ENCODE results near the gene NAA25.
A peak's percentile ranks its signal among the peaks of the same experiment; 100 is the strongest.
"Not testable (repeated sequence)": the region's sequence is repeated elsewhere in the genome, so short reads cannot be mapped to it uniquely, and the experiment has no call there.

The NAA25 gene

DNA sequence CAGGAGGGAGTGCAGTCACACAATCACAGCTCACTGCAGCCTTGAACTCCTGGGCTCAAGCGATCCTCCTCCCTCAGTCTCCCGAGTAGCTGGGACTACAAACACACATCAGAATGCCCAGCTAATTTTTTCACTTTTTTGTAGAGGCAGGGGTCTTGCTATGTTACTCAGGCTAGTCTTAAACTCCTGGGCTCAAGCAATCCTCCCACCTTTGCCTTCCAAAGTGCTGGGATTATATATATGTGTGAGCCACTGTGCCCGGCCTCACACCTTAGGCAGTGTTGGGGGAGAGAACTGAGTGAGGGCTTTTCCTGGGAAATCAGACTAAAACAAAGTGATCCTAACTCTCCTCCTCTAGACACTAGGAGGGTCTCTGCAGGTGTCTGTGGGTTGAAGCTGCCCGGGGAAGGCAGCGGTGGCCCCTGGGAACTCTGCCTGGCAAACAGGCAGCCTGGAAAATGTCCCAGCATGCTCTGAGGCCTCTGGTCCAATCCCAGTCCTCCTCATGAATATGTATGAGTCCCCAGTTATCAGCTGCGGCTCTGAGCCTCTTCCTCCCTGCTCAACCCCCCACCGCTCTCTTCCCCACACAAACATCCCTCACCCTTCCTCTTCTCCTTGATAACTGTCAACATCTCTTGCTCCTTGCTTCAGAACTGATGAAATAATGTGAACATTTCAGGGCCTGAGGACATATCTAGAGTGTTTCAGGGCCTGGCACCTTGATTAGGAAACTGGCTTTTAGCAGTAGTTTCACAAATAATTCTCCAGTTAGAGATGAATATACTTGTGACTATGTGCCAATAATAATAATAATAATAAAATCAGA is 7.9 kb upstream of the NAA25 start:
- peak; percentile 40 for DNase-seq

DNA sequence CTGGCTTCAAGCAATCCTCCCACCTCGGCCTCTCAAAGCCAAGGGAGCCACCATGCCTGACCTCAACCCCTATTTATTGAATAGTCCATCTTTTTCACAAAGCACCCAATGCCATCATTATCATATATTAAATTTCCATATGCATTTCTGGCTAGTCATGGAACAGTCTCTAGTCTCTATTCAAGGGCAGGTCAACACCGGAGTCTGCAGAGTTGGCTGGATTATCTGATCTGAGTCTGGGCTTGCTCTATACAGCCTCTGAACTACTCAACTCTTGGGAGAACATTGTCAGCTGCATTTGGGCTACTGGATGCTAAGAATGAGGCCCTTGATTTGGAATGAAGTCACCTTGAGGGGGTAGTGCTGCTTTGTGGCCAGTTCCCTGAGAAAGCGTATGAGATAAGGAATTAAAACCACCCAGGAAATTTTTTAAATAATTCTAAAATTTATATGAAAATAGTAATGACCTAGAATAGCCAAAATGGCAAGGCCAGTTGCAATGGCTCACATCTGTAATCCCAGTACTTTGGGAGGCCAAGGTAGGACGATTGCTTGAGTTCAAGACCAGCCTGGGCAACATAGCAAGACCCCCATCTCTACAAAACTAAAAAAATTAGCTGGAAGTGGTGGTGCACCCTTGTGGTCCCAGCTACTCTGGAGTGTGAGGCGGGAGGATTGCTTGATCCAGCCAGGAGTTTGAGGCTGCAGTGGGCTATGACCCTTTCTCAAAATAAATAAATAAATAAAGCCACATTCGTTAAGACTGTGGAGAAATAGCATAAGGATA is 6.9 kb upstream of the NAA25 start:
- no peak for DNase-seq

DNA sequence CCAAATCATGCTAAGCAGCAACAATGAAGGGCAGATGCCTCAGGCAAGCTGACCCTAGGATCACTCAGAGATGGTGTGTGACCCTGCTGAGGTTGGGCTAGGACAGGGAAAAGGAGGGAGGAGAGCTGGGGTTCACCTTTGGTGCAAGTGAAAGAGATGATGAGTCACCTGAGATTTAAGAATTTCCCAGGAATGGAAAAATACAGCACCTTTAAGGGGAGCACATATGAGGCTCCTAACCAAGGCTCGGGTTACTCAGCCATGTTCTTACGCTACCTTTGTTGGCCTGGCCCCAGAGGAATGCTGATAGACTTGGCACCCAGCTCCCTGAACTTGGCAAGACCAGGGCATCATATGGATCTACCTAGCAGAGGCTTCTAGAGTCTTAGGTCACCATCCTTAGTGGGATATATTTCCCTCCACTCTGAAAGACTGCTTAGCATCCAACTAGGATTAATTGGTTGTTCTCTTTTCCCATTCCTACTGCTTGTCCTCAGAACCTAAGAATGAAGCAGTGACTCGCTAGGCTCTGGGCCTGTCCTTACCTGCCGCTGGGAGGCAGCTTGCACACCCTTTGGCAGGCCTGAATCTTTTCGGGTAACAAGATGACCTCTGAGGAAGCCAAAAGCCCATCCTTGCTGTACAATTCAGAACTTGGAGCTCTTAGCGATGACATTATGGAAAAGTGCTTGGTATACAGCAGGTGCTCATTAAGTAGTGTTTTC is 4.0 kb upstream of the NAA25 start:
- no peak for DNase-seq

DNA sequence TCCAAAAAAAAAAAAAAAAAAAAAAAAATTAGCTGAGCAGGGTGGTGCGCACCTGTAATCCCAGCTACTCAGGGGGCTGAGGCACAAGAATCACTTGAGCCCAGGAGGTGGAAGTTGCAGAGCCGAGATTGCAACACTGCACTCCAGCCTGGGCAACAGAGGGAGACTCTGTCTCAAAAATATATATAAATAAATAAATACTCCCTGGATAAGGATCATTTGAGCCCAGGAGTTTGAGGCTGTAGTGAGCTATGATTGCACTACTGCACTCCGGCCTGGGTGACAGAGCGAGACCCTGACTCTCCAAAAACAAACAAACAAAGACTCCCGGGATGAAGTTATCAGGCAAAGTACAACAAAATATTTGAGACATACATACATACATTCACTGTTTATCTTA is 3.3 kb upstream of the NAA25 start:
- DNase-seq, result no peak

DNA sequence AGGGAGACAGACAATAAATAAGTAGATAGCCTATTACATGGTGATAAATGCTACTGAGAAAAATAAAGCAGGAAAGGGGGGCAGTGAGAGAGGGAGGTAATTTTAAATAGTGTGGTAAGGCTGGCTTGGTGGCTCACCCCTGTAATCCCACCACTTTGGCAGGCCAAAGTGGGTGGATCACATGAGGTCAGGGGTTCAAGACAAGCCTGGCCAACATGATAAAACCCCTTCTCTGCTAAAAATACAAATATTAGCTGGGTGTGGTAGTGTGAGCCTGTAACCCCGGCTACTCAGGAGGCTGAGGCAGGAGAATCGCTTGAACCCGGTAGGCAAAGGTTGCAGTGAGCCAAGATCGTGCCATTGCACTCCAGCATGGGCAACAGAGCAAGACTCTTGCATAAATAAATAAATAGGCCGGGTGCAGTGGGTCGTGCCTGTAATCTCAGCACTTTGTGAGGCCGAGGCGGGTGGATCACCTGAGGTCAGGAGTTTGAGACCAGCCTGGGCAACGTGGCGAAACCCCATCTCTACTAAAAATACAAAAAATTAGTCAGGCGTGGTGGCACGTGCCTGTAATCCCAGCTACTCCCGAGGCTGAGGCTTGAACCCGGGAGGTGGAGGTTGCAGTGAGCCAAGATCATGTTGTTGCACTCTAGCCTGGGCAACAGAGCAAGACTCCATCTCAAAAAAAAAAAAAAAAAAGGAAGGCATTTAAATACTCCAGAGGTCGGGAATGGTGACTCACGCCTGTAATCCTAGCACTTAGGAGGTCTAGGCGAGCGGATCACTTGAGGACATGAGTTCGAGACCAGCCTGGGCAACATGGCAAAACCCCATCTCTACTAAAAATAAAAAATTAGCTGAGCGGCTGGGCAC is 2.4 kb upstream of the NAA25 start:
- not testable (repeated sequence) for DNase-seq

DNA sequence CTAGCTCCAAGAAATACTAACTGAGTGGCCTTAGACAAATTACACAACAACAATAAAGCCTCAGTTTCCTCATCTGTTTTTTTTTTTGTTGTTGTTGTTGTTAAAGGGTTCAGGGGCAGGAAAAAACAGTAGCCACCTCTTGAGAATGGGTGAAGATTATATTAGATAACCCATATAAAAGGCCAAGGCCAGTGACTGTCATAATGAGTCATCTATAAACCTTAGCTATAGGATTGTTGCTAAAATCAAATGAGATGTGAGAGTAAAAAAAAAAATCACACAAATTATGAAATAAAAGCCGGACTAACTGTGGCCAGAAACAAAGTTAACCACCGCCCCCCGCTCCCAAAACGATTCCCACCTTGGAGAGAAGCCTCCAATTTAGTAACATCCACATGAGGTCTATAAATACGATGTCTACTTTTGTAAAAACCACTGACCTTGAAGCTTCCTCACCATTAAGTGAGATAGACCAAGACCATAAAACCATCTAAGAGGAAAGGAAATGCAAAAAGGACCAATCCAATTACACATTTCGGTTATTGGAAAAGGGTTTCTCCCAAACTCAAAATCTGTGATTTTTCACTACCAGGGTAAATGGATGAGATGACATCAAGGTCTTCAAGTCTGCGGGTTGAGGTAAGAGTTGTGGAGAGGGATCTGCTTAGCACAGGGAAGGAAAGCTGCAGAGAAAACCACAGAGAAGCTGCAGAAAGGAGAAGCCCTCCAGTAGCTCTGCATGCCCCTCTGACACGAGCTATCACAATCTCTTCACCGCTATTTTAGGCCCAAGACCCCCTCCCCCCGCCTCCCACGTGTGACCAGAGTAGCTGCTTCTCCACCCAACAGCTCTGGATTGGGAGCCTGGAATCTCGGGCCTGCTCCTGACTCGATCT is 1.0 kb downstream of the NAA25 start:
- DNase-seq, result no peak

DNA sequence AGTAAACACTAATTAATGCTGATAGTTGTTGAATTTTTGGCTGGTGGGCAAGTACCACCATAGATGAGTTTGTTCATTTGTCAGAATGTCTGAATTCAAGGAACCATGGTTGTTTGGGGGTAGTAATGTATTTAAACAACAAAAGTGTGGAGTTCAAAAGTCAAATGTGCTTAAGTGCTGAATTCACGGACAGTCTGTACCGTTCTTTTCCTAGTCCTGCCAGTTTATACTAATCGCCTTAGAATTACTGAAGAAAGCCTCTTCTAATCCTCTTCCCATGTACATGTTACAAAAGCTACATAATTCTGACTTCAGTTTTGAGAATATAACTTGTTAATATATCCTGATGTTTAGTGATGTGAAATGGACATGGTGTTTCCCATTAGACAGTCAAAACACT is 2.7 kb downstream of the NAA25 start:
- no peak for DNase-seq

DNA sequence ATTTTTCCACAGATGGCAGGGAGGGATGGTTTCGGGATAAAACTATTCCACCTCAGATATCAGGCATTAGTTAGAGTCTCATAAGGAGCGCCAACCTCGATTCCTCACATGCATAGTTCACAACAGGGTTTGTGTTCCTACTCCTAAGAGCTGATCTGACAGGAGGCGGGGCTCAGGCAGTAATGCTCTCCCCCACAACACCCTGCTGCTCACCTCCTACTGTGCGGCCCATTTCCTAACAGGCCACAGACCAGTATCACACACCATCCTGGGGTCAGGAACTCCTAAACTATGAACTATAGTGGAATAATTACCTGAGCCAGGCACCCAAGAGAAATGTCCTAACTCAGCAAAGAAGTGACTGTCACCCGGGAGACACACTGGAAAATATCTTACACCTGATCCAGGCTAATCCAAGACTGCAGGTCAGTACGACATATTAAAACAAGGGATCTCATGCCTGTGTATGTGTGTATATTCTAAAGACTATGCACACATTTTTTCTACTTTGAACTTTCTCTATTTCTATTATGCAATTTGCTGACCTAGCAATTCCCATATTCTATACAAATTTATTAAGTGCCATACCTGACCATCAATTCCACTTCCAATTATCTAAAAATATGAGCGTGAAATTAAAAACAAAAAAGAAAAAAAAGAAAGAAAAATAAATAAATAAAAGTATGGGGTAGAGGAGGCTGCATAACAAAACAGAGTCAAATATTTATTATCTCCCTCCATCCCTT is 4.7 kb downstream of the NAA25 start:
- DNase-seq, result no peak

DNA sequence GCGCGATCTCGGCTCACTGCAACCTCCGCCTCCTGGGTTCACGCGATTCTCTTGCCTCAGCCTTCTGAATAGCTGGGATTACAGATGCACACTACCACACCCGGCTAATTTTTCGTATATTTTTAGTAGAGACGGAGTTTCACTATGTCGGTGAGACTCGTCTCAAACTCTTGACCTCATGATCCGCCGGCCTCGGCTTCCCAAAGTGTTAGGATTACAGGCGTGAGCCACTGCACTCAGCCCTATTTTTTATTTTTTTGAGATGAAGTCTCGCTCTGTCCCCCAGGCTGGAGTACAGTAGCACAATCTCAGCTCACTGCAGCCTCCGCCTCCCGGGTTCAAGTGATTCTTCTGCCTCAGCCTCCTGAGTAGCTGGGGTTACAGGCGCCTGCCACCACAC is 5.8 kb downstream of the NAA25 start:
- DNase-seq, result not testable (repeated sequence)

DNA sequence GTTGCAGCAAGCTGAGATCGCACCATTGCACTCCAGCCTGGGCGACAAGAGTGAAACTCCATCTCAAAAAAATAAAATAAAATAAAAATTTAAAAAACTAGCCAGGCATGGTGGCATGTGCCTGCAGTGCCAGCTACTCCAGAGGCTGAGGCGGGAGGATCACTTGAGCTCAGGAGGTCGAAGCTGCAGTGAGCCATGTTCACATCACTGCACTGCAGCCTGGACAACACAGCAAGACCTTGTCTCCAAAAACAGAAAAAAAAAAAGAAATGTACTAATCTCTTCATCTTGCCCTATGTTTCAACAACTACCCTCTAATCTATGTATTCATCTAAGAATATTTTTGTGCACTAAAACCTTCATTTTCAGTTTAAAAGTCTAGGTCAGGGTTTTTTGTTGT is 6.5 kb downstream of the NAA25 start:
- DNase-seq, result no peak

DNA sequence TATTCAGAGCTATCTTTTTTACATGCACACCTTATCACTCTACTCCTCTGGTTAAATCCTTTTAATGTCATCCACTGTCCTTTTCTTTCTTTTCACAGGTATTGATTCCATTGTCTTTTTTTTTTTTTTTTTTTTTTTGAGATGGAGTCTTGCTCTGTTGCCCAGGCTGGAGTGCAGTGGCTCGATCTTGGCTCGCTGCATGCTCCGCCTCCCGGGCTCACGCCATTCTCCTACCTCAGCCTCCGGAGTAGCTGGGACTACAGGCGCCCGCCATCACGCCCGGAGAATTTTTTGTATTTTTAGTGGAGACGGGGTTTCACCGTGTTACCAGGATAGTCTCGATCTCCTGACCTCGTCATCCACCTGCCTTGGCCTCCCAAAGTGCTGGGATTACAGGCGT is 8.1 kb downstream of the NAA25 start:
- not testable (repeated sequence) for DNase-seq

DNA sequence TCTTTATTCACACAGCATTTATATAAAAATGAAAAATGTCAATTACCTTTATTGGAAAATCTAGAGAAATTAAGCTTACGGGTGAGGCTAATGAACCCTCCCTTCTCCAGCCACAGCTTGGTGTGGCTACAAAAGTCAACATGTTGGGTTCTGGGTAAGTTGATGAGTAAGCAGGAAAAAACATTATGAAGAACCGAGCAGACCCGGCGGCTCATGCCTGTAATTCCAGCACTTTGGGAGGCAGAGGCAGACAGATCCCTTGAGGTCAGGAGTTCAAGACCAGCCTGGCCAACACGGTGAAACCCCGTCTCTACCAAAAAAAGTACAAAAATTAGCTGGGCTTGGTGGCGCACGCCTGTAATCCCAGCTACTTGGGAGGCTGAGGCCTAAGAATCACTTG is 10.9 kb downstream of the NAA25 start:
- DNase-seq, result no peak

DNA sequence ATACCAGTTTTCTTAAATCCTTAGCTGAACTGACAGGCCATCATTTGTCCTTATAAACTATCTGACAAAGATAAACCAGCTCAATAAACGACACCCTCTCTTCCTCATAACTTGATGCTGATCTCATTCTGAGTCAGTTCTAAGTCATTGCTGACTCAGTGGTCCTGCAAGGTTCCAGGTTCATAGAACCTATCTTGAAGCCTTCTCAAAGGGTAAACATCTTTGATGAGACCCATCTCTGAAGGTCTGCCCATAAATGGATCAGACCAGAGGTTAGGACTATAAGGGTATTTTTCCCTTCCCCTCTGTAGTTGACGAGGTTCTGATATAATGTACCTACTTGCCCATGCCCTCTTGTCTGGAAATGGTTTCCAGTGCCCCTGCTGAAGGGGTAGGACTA is 11.9 kb downstream of the NAA25 start:
- no peak for DNase-seq

DNA sequence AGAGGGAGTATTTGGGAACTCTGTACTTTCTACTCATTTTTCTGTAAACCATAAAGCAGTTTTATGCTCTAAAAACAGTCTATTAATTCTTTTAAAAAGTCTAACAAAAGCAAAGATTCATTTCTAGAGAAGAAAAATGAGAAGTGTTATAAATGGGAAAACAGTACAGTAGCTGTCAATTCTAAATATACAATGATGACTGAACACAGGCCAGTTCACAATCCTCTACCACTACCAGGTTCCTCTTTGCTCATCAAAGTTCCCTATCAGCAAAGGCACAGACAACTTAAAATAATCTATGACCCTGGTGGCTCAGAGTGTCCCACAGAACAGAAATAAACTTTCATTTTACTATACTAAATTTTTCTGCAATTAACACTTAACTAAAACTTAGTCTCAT is 12.5 kb downstream of the NAA25 start:
- DNase-seq, result no peak

DNA sequence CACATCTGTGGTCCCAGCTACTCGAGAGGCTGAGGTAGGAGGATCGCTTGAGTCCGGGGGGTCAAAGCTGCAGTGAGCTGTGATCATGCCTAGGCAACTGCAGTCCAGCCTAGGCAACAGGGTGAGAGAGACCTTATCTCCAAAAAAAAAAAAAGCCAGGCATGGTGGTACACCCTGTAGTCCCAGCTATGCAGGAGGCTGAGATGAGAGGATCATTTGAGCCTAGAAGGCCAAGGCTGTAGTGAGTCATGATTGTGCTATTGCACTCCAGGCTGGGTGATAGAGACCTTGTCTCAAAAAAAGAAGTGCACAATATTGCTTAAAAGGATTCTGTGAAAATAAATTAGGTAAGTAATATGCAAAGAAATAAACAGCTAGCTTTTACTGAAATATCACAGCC is 17.0 kb downstream of the NAA25 start:
- DNase-seq, result no peak

DNA sequence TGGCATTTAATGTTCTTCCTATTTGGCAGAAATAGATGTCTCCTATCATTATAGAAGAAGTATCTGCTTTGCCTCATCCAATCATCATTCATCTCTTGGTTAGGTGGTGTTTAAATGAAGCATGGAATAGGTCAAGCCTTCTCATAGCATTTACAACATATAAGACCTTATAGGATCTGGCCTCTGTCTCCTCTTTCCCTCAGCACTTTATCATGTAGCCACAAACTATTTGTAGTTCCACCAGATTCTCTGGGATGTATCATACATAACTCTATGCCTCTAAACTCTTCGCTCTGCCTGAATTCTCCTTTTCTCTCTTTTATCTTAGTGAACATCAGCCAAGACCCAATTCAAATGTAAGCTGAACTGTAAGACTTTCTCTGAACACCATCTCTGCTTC is 20.7 kb downstream of the NAA25 start:
- DNase-seq, result no peak

DNA sequence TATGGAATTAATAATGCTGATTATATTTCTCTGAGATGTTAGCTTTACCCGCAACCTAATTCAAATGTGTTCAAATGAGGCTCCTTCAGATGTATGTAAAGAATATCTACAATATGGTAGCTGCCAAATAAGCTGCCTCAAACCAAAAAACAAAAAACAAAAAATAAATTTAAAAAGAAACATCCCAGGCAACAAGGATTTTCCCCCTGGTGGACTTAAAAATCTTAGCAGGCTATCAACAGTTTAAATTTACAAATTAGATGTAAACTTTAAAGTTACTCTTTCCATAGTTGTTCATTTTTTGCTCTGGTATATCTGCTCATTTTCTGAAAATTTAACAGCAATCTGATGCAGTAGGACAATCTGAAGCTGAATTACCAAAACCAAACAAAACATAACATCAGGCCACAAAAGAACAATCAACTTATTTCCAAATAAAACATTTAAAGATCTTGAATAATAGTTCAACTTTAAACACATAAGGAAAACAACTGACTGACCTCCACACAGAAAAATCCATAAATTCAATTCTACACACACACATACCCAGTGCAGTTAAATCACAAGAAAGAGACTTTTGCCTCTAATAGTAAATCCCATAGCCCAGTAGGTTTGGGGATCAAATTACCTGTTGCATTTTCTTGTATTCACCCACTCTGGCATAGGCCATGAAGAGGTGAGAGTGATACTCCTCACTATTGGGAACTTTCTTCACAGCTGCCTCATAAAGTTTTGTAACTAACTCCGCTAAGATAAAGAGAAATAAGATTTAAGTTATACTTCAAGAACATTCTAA is 21.3 kb downstream of the NAA25 start:
- DNase-seq, result no peak

DNA sequence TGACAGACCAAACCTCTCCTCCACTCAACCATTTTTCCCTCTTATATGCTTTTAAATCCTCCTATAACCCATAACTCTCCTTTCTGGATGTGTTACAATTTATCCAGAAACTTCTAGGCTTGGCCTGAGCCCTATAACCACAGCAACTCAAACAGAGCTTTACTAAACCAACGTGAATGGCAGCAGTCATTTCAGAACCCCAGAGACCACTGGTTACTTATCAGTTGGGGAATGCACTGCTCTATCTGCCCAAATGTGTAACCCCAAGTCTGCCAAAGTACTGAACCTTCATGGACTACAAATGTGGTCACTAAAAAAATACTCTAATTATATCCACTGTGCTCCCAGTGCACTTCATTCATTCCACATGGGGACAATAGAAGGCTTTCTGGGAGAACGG is 42.0 kb downstream of the NAA25 start:
- DNase-seq, result no peak

DNA sequence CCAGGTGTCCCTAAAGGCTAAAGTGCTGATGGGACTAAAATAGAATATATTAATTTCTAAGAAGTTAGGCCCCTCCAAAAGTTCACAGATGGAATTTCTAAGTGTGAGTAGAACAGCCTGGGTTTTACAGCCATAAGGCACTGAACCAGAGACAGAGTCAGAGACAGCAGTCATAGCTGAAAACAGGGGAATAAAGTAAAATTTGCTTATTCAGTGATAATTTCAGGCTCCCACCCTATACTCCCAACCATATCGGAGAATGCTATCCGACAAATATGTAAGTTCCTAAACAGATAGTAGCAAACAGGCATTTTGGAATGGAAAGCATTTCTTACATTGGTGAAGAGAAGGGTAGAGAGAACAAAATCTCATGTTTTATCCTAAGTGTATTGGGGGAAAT is 45.3 kb downstream of the NAA25 start:
- DNase-seq, result no peak

DNA sequence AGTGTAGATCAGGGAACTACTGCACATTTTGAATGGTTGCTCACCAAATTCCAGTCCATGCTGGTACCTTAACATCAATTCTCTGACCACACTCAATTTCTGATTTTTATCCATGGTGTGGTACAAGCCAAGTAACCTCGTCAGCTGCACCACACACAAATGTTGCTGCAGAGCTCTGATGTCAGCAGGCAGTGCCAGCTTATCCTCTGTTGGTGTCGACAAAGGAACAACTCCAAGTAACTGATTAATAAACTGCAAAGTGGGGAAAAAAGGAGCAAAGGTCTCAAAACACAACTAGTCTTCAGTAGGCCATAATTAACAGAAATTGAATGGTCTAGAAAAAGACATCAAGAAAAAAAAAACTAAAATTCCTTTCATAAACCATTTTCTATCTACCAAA is 47.4 kb downstream of the NAA25 start:
- no peak for DNase-seq

Data from NCI-H1092 treated with DMSO at 0.1 percent for 48 hours (cell line).